ENCODE data around the gene INHBE. TPM values are rescaled to one million over a fixed set of nuclear protein-coding genes. Genes with fewer than 3 reads are reported as not detected.
"Not testable (repeated sequence)": the region's sequence is repeated elsewhere in the genome, so short reads cannot be mapped to it uniquely, and the experiment has no call there.

Gene INHBE
- total and polyA plus RNA-seq, 8 donors = not detected

GRCh38 chr12:57489157-57489641 is 34.1 kb downstream of the INHBE start:
- no peak for DNase-seq
- intact Hi-C loops (cut with DNase I; ENCODE audit: low total_unique reads) = no loop called here
- Histone ChIP-seq H3K27me3 (peaks cover 0 to 6% (median 0%) of the 10 kb centered on the region in 3 donors), H3K4me1 (peaks cover 12 to 29% (median 23%) of the 10 kb centered on the region in 4 donors), H3K9me3 (no peaks in the 10 kb centered on the region), H3K36me3 (peaks cover 26 to 45% (median 43%) of the 10 kb centered on the region in 4 donors), H3K27ac (peak overlapping the region in 2 of 5 donors; percentile 12 to 93), H3K4me3 (peak overlapping the region in 2 of 4 donors; percentile 95 to 99)
- TF ChIP-seq CTCF (IDR thresholded peaks at IDR 0.05) (no peak), EP300 (IDR thresholded peaks at IDR 0.05) (no peak), POLR2AphosphoS5 (IDR thresholded peaks at IDR 0.05) (no peak), POLR2A (IDR thresholded peaks at IDR 0.05) (no peak)
- WGBS, 5 donors = 83 to 89% (median 85%) methylated on average over 5 of the region's 5 CpGs

- H3K27me3 ChIP-seq = no peaks in the 10 kb centered on the region
- H3K4me1 ChIP-seq = peaks cover 12 to 29% (median 23%) of the 10 kb centered on the region in 4 donors
- intact Hi-C loops (cut with DNase I; ENCODE audit: low total_unique reads) = no loop called here
- 91 to 98% (median 97%) methylated on average over 4 of the region's 4 CpGs for WGBS, 5 donors
- TF ChIP-seq POLR2AphosphoS5 (IDR thresholded peaks at IDR 0.05) (no peak), POLR2A (IDR thresholded peaks at IDR 0.05) (no peak), EP300 (IDR thresholded peaks at IDR 0.05) (no peak)
- H3K27ac ChIP-seq = no peak overlapping the region
- H3K9me3 ChIP-seq = no peaks in the 10 kb centered on the region
- H3K36me3 ChIP-seq = peaks cover 26 to 49% (median 48%) of the 10 kb centered on the region in 4 donors
- H3K4me3 ChIP-seq = no peak overlapping the region
- no peak for DNase-seq
Measured at GRCh38 chr12:57490126-57490525, 35.0 kb downstream of the INHBE start.

GRCh38 chr12:57491393-57492280 is 36.5 kb downstream of the INHBE start:
- Histone ChIP-seq H3K4me3 (no peak overlapping the region), H3K36me3 (peaks cover 28 to 64% (median 64%) of the 10 kb centered on the region in 4 donors), H3K27ac (no peak overlapping the region), H3K9me3 (no peaks in the 10 kb centered on the region), H3K27me3 (no peaks in the 10 kb centered on the region), H3K4me1 (peaks cover 12 to 29% (median 23%) of the 10 kb centered on the region in 4 donors)
- intact Hi-C loops (cut with DNase I; ENCODE audit: low total_unique reads) = no loop called here
- WGBS, 5 donors = 87 to 90% (median 89%) methylated on average over 15 of the region's 15 CpGs
- TF ChIP-seq POLR2AphosphoS5 (IDR thresholded peaks at IDR 0.05) (no peak), CTCF (IDR thresholded peaks at IDR 0.05) (no peak), POLR2A (IDR thresholded peaks at IDR 0.05) (no peak), EP300 (IDR thresholded peaks at IDR 0.05) (no peak)
- no peak for DNase-seq

GRCh38 chr12:57495051-57495701 is 40.1 kb downstream of the INHBE start:
- intact Hi-C loops (cut with DNase I; ENCODE audit: low total_unique reads); H3K27ac ChIP-seq; H3K27me3 ChIP-seq; H3K9me3 ChIP-seq; DNase-seq; H3K4me1 ChIP-seq; H3K4me3 ChIP-seq: not testable (repeated sequence)
- peaks cover 43 to 87% (median 84%) of the 10 kb centered on the region in 4 donors for H3K36me3 ChIP-seq
- WGBS, 5 donors = 91 to 99% (median 96%) methylated on average over 19 to 45 of the region's 48 CpGs

GRCh38 chr12:57496822-57497221 is 41.7 kb downstream of the INHBE start:
- Histone ChIP-seq H3K27ac (no peak overlapping the region), H3K9me3 (no peaks in the 10 kb centered on the region), H3K27me3 (no peaks in the 10 kb centered on the region), H3K4me1 (no peaks in the 10 kb centered on the region), H3K36me3 (peaks cover 43 to 87% (median 84%) of the 10 kb centered on the region in 4 donors), H3K4me3 (no peak overlapping the region)
- TF ChIP-seq POLR2AphosphoS5 (IDR thresholded peaks at IDR 0.05) = no peak
- intact Hi-C loops (cut with DNase I; ENCODE audit: low total_unique reads) = no loop called here
- DNase-seq = no peak

Data from stomach (tissue), 9 donors.